Small intestine (tissue), 7 donors: Measurements from ENCODE around the gene KCTD19. TPM values are rescaled to one million over a fixed set of nuclear protein-coding genes. Genes with fewer than 3 reads are reported as not detected.

Experiments
- DNase-seq, 2 donors: peaks; one replicate each; pipeline versions ENCODE4 v3.0.0 to v3.0.0-alpha.2; 2013
- FAIRE-seq: peaks from 2 replicates; lab custom pipeline; 2012; peaks lifted over from hg19 to GRCh38; lab: Jason Lieb, UNC
- H3K27ac ChIP-seq, 3 donors: one replicate each; pipeline ENCODE4 v1.5.1; 2013; ENCODE audit warnings: low read length in 2 of 3, mild to moderate bottlenecking in 2 of 3, control low read depth in 1 of 3, inconsistent platforms in 1 of 3, low read depth in 1 of 3, moderate library complexity in 1 of 3
- H3K27me3 ChIP-seq, 3 donors: one replicate each; pipeline ENCODE4 v1.6.1; 2013; ENCODE audit warnings: low read length in 3 of 3, inconsistent platforms in 1 of 3; ENCODE audit not compliant: control insufficient read depth in 3 of 3, insufficient read depth in 3 of 3
- H3K36me3 ChIP-seq, 3 donors: one replicate each; pipeline ENCODE4 v1.6.1; 2013; ENCODE audit warnings: low read length in 3 of 3, inconsistent platforms in 1 of 3, low read depth in 1 of 3, mild to moderate bottlenecking in 1 of 3, moderate library complexity in 1 of 3; ENCODE audit not compliant: control insufficient read depth in 3 of 3, insufficient read depth in 2 of 3
- H3K4me1 ChIP-seq, 3 donors: one replicate each; pipeline ENCODE4 v1.6.1; 2013; ENCODE audit warnings: low read length in 2 of 3, inconsistent platforms in 1 of 3, low read depth in 1 of 3, mild to moderate bottlenecking in 1 of 3, moderate library complexity in 1 of 3; ENCODE audit not compliant: control insufficient read depth in 3 of 3, insufficient read depth in 2 of 3
- H3K4me3 ChIP-seq, 3 donors: one replicate each; pipeline ENCODE4 v1.5.1; 2013; ENCODE audit warnings: low read length in 3 of 3, control low read depth in 1 of 3, inconsistent platforms in 1 of 3, low read depth in 1 of 3, mild to moderate bottlenecking in 1 of 3, moderate library complexity in 1 of 3
- H3K9me3 ChIP-seq, 2 donors: one replicate each; pipeline ENCODE4 v1.6.1; 2013; ENCODE audit warnings: low read depth in 1 of 2, low read length in 1 of 2; ENCODE audit not compliant: control insufficient read depth in 2 of 2, insufficient read depth in 1 of 2
- WGBS, 3 donors: extraction: QIAGEN DNeasy Blood & Tissue Kit; methylation state at CpG; one replicate each; pipeline ENCODE4 v1.1.7; 2013; 5-methylcytosine and 5-hydroxymethylcytosine counted together
- polyA plus RNA-seq, 4 donors: library from polyadenylated mRNA; stranded (reverse) in 3 of 4; unstranded in 1 of 4; fragments of 200-250 nt in 3 of 4; fragments of 120-200 nt in 1 of 4; gene quantifications; one replicate each; pipeline versions ENCODE4 v1.2.1 to v1.2.3, GENCODE V29; 2013
- donor health status: healthy with polysubstance abuse.
- donor health status: control.
- donor health status: control.
- donor health status: Bipolar disorder and iron deficiency.
- donor health status: healthy.

KCTD19 gene
- polyA plus RNA-seq, 4 donors, result 0.01 to 0.19 TPM; not detected in 2

DNA sequence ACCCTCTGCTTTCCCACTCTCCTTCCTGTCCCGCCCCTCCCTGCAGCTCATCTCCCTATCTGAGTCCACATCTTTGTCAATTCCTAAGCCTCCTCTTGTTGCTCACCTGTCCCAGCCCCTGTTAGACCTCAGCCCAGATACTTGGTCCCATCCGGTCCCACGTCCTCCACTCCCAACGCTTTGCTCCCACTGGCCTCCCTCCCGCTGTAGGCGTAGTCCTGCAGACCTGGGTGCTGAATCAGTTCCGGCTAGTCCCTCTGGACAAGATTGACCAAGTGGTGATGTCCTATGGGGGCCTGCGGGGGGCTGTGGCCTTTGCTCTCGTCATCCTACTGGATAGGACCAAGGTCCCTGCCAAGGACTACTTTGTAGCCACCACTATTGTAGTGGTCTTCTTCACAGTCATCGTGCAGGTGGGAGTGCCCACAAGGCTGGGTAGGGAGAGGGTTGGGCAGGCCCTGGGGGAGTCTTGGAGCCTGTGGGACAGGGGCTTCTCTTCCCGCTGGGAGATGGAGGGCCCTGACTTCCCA, 69.8 kb downstream of the KCTD19 start:
- FAIRE-seq, result no peak
- Histone ChIP-seq H3K4me3 (no peak overlapping the region), H3K36me3 (peaks cover 0 to 3% (median 0%) of the 10 kb centered on the region in 3 donors), H3K4me1 (no peaks in the 10 kb centered on the region), H3K27me3 (peaks cover 0 to 3% (median 0%) of the 10 kb centered on the region in 3 donors), H3K9me3 (no peaks in the 10 kb centered on the region), H3K27ac (no peak overlapping the region)
- DNase-seq, result no peak
- 91 to 96% (median 93%) methylated on average over 11 of the region's 11 CpGs for WGBS, 3 donors

DNA sequence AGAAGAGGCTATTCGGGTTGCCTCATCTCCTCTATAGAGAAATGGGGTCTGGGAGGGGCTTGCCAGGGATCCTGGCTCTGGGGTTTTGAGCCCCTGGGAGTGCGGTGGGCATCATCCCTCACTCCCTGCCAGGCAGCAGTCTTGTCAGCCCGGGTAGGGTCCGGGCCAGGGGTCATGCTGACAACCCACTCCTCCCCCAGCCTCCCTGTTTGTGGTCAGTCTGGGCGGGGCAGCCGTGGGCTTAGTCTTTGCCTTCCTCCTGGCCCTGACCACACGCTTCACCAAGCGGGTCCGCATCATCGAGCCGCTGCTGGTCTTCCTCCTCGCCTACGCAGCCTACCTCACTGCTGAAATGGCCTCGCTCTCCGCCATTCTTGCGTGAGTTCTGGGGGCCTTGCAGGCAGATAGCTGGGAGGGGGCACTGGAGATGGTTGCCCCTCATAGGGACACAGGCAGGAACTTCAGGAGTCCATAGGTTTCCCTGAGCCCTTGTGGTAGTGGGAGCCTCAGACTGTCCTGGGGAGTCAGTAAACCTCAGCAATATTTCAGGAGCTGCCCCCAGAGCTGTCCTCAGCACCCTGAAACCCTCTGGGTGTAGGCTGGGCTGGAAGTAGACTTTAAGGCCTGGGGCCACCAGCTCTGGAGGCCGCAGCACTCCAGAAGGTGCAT, 70.9 kb downstream of the KCTD19 start:
- H3K27me3 ChIP-seq, result peaks cover 0 to 4% (median 0%) of the 10 kb centered on the region in 3 donors
- DNase-seq (no peak), FAIRE-seq (no peak)
- no peaks in the 10 kb centered on the region for H3K9me3 ChIP-seq
- H3K4me3 ChIP-seq, result no peak overlapping the region
- WGBS, 3 donors, result 88 to 96% (median 92%) methylated on average over 17 of the region's 17 CpGs
- peaks cover 0 to 3% (median 0%) of the 10 kb centered on the region in 3 donors for H3K36me3 ChIP-seq
- no peak overlapping the region for H3K27ac ChIP-seq
- no peaks in the 10 kb centered on the region for H3K4me1 ChIP-seq

DNA sequence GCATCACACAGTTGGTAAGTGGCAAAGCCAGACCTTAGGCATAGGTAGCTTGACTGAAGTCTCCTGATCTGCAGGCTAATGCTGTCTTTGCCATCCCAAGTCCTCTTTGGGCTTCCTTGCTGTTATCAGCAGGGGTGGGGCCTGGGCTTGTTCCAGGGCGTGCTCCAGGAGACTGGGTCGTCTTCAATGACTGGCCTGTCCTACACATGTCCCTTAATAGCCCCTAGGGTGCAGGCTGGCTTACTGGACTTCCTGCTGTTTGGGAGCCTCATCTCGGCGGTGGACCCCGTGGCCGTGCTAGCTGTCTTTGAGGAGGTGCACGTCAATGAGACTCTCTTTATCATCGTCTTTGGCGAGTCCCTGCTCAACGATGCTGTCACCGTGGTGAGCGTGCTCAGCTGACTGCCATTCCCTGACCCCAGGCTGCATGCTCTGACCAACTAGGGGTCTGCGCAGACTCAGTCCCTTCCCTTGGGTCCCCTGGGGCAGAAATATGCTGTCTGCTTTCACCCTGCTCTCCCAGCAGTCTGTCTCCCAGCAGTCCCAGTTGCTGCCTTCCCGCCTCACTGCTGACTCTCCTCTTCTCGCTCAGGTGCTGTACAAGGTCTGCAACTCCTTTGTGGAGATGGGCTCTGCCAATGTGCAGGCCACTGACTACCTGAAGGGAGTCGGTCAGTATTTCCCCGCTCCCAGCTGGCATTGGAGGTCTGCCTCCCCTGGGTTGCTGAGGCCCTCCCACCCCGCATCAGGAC, 71.6 kb downstream of the KCTD19 start:
- DNase-seq, result peak in 1 of 2 donors; percentile 40
- Histone ChIP-seq H3K36me3 (peaks cover 0 to 3% (median 0%) of the 10 kb centered on the region in 3 donors), H3K4me3 (no peak overlapping the region), H3K27me3 (peaks cover 0 to 11% (median 0%) of the 10 kb centered on the region in 3 donors), H3K27ac (no peak overlapping the region), H3K4me1 (no peaks in the 10 kb centered on the region), H3K9me3 (no peaks in the 10 kb centered on the region)
- WGBS, 3 donors, result 55 to 82% (median 73%) methylated on average over 18 of the region's 18 CpGs
- FAIRE-seq, result no peak

DNA sequence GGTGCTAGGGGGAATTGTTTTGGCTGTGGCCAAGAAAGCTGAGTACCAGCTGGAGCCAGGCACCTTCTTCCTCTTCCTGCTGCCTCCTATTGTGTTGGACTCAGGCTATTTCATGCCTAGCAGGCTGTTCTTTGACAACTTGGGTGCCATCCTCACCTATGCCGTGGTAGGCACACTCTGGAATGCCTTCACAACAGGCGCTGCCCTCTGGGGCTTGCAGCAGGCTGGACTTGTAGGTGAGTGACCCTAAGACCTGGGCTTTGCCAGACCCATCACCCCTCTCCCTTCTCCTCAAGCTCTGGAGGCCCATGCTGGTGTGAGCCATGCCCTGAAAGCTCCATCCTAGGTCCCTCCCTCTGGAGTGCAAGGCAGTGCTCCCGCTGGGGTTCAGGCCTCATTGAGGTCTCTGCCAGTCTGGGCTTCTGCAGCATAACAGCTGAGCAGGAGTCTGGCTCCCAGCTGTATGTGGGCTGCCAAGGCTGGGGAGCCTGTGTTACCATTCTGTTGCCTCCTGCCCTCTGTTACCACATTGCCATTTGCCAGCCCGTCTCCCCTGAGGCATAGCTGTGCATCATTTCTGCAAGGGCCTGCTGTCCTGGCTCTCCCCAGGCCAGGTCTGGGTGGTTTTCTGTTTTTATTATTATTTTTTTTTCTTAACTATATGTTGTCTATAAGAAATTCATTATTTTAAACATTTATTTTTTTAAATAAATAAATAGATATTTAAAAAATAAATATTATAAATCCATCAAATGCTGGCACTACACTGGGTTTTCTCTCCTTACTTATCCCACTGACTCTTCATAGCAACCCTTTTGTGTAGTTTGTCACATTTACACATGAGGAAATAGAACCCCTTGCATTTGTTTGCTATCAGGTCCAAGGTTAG, 73.7 kb downstream of the KCTD19 start:
- FAIRE-seq (no peak), DNase-seq (no peak)
- WGBS, 3 donors, result 92 to 99% (median 92%) methylated on average over 4 of the region's 4 CpGs

DNA sequence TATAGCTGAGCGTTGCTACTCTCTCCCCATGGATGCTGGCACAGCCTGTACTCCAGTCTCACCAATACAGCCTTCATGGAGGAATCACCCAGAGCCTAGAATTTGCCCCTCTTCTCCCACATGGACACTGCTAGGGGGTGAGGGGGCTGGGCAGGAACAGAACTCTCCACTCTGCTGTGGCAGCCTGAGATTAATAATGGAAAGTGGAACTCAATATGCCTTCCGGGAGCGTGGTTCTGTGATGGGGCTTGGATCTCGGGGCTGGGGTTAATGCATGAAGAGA, 76.6 kb downstream of the KCTD19 start:
- FAIRE-seq (no peak), DNase-seq (no peak)
- Histone ChIP-seq H3K36me3 (peaks cover 0 to 3% (median 0%) of the 10 kb centered on the region in 3 donors), H3K4me3 (no peak overlapping the region), H3K27ac (no peak overlapping the region), H3K9me3 (no peaks in the 10 kb centered on the region), H3K4me1 (peaks cover 0 to 22% (median 0%) of the 10 kb centered on the region in 3 donors), H3K27me3 (peaks cover 0 to 33% (median 3%) of the 10 kb centered on the region in 3 donors)
- WGBS, 3 donors, result 61 to 74% (median 62%) methylated on average over 4 of the region's 4 CpGs

More for the DNA sequence above, 73.7 kb downstream of the KCTD19 start:
- Histone ChIP-seq H3K4me1 (peaks cover 0 to 12% (median 0%) of the 10 kb centered on the region in 3 donors), H3K36me3 (peaks cover 0 to 3% (median 0%) of the 10 kb centered on the region in 3 donors), H3K27ac (no peak overlapping the region), H3K27me3 (peaks cover 0 to 32% (median 3%) of the 10 kb centered on the region in 3 donors), H3K4me3 (no peak overlapping the region), H3K9me3 (no peaks in the 10 kb centered on the region)

DNA sequence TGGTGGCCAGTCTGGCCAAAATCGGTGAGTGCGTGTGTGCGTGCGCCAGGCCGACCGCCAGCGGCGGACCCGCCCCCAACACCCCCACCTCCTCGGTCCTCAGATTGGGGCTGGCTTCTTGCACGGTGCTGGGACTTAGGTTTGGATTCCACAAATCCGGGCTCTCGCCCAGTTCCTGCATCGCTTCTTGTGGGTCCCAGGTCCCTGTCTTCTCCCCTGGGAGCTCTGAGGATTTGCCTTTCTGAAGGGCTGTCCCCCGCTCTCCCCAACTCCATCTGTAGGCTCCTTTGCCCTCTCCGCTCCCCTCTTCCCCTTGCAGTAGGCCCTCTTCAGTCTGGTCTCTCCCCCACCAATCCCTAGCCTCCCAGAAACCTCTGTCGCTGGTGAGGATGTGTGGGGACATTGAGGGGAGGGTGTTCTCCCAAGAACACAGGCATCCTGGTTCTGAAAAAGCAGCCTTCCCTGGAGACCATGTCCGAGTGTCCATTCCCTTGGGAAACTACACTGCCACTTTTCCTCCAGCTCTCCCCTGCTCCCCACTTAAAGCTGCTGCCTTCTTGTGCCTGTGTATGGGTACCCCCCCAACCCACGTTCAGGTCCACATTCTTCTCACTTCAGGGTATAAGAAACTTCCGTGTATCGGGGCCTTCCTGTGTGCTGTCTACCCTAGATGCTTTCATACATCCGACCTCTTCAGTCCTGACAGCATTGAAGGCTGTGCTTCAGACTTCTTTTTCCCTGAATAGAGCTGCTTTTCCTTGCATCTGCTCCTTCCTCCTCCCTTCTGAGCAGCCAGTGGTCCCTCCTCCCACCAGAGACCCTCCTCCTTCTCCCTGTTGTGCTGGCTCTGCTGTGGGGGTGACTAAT, 77.1 kb downstream of the KCTD19 start:
- FAIRE-seq, result no peak

GRCh38 chr16:67248401-67249177, 78.0 kb downstream of the KCTD19 start, which contains the start of gene SLC9A5:
Gene SLC9A5, plus strand, starts transcription at chr16:67248979. Its CDS starts 36 bp downstream, at chr16:67249015.
- WGBS, 3 donors, result 1 to 2% (median 1%) methylated on average over 46 to 75 of the region's 75 CpGs
- Histone ChIP-seq H3K9me3 (no peaks in the 10 kb centered on the region), H3K36me3 (peaks cover 0 to 5% (median 0%) of the 10 kb centered on the region in 3 donors), H3K4me3 (peak within 1 kb of the TSS; percentile 21 to 78 (median 35)), H3K27ac (no peak within 1 kb of the TSS), H3K4me1 (peaks cover 0 to 22% (median 5%) of the 10 kb centered on the region in 3 donors), H3K27me3 (peaks cover 0 to 33% (median 3%) of the 10 kb centered on the region in 3 donors)
- no peak for FAIRE-seq
- DNase-seq, result peak in 1 of 2 donors; percentile 43

More for the DNA sequence above, 77.1 kb downstream of the KCTD19 start:
- Histone ChIP-seq H3K27ac (no peak overlapping the region), H3K4me3 (peak overlapping the region in 2 of 3 donors; percentile 34 to 35), H3K36me3 (peaks cover 0 to 3% (median 0%) of the 10 kb centered on the region in 3 donors), H3K27me3 (peaks cover 0 to 33% (median 3%) of the 10 kb centered on the region in 3 donors), H3K9me3 (no peaks in the 10 kb centered on the region), H3K4me1 (peaks cover 0 to 22% (median 0%) of the 10 kb centered on the region in 3 donors)
- DNase-seq, result no peak
- WGBS, 3 donors, result 20 to 24% (median 21%) methylated on average over 16 to 22 of the region's 22 CpGs
